Activated naive CD4-positive, alpha-beta T cell treated with anti-CD3 and anti-CD28 coated beads, Interleukin-2, amount 10 ng/mL, durations not matched to agents 7 days and 5 days (primary cell): ENCODE data around the gene UBR7.
"Not testable (repeated sequence)": the region's sequence is repeated elsewhere in the genome, so short reads cannot be mapped to it uniquely, and the experiment has no call there.

Source experiments
- CTCF ChIA-PET: fragments of 350-600 bp; sonication (Branson Sonifier 250); formaldehyde crosslinking; loops from one replicate; lab custom pipeline; 2021; ENCODE audit warnings: antibody characterized with exemption; lab: Charles Lee
- DNase-seq: peaks from one replicate; pipeline ENCODE4 v3.0.0-alpha.2; 2020
- H3K27ac Mint-ChIP-seq: one replicate; pipeline ENCODE4 v1.8.0; 2021; ENCODE audit warnings: mild to moderate bottlenecking, moderate library complexity, mixed read lengths
- H3K27me3 Mint-ChIP-seq: one replicate; pipeline ENCODE4 v1.8.0; 2021; ENCODE audit warnings: mild to moderate bottlenecking, mixed read lengths
- H3K36me3 Mint-ChIP-seq: one replicate; pipeline ENCODE4 v1.8.0; 2021; ENCODE audit warnings: mixed read lengths
- H3K4me1 Mint-ChIP-seq: one replicate; pipeline ENCODE4 v1.8.0; 2021; ENCODE audit warnings: mixed read lengths
- H3K4me3 Mint-ChIP-seq: one replicate; pipeline ENCODE4 v1.8.0; 2021; ENCODE audit warnings: mild to moderate bottlenecking, moderate library complexity, mixed read lengths
- H3K9me3 Mint-ChIP-seq: one replicate; pipeline ENCODE4 v1.8.0; 2021; ENCODE audit warnings: mixed read lengths

UBR7 gene

GRCh38 chr14:93206793-93207467 is at the start of gene UBR7, which contains the start of gene GON7:
TSS of gene UBR7 (plus strand) at chr14:93207256. CDS start at chr14:93207292, 36 bp downstream.
TSS of gene GON7 (minus strand) at chr14:93207065. CDS start at chr14:93207037, 28 bp downstream.
- no peaks in the 10 kb centered on the region for H3K27me3 Mint-ChIP-seq
- H3K4me1 Mint-ChIP-seq = peaks cover 50% of the 10 kb centered on the region
- peak within 1 kb of the TSS; percentile 76 for H3K4me3 Mint-ChIP-seq
- no peaks in the 10 kb centered on the region for H3K9me3 Mint-ChIP-seq
- peak; percentile 95 for DNase-seq
- CTCF ChIA-PET = interaction anchor here (0.7 to 2.6 kb wide), 5 partner anchors 10 to 26 kb away, joined by 3 to 16 read pairs (median 7); partner anchors contain the start of genes LYSET and MOAP1
- H3K27ac Mint-ChIP-seq = peak within 1 kb of the TSS; percentile 91
- H3K36me3 Mint-ChIP-seq = peaks cover 21% of the 10 kb centered on the region

GRCh38 chr14:93158349-93158748 is 48.7 kb upstream of the UBR7 start:
- DNase-seq, H3K4me1 Mint-ChIP-seq, CTCF ChIA-PET, H3K9me3 Mint-ChIP-seq, H3K27ac Mint-ChIP-seq, H3K4me3 Mint-ChIP-seq, H3K36me3 Mint-ChIP-seq, H3K27me3 Mint-ChIP-seq: not testable (repeated sequence)

- not testable (repeated sequence) for H3K27me3 Mint-ChIP-seq, H3K9me3 Mint-ChIP-seq, H3K4me3 Mint-ChIP-seq, H3K36me3 Mint-ChIP-seq, H3K4me1 Mint-ChIP-seq, H3K27ac Mint-ChIP-seq
- CTCF ChIA-PET = interaction anchor here (1.5 kb wide), 1 partner anchor 24 kb away, joined by 4 read pairs; no protein-coding TSS in a partner anchor
- DNase-seq = peak; percentile 39
Measured at GRCh38 chr14:93159625-93160352, 47.3 kb upstream of the UBR7 start.

DNA sequence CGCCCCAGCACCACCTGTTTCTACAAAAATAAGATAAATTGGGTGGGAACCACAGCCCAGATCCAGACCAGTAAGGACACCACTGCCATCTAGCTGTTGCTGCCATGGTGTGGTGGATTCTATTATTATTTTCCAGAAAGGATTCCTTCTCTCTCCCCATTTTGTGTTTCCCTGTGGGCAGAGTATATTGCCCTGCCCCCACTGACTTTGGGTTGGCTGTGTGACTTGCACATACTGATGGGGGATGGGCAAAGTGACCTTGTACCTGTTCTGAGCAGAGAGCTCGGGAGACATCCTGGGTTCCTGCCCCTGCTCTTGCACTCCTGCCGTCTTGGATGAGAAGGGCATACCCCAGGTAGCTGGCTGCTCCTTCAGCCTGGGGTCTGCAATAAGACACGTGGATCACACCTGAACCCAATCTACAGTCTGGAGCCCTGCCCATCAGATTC is 46.7 kb upstream of the UBR7 start:
- CTCF ChIA-PET = interaction anchor here (0.8 to 1.5 kb wide), 2 partner anchors 24 to 33 kb away, joined by 3 to 4 read pairs; no protein-coding TSS in a partner anchor
- no peaks in the 10 kb centered on the region for H3K36me3 Mint-ChIP-seq

GRCh38 chr14:93161411-93161940 is 45.6 kb upstream of the UBR7 start:
- Mint-ChIP-seq H3K4me3 (no peak overlapping the region), H3K27me3 (no peaks in the 10 kb centered on the region), H3K4me1 (no peaks in the 10 kb centered on the region), H3K9me3 (no peaks in the 10 kb centered on the region), H3K36me3 (no peaks in the 10 kb centered on the region), H3K27ac (no peak overlapping the region)
- no peak for DNase-seq
- CTCF ChIA-PET = interaction anchor here (0.8 to 1.5 kb wide), 2 partner anchors 23 to 34 kb away, joined by 3 to 4 read pairs; no protein-coding TSS in a partner anchor

More for the DNA sequence above, 46.7 kb upstream of the UBR7 start:
- H3K4me3 Mint-ChIP-seq = no peak overlapping the region
- no peaks in the 10 kb centered on the region for H3K4me1 Mint-ChIP-seq
- no peaks in the 10 kb centered on the region for H3K9me3 Mint-ChIP-seq
- H3K27ac Mint-ChIP-seq = no peak overlapping the region
- H3K27me3 Mint-ChIP-seq = no peaks in the 10 kb centered on the region
- no peak for DNase-seq

DNA sequence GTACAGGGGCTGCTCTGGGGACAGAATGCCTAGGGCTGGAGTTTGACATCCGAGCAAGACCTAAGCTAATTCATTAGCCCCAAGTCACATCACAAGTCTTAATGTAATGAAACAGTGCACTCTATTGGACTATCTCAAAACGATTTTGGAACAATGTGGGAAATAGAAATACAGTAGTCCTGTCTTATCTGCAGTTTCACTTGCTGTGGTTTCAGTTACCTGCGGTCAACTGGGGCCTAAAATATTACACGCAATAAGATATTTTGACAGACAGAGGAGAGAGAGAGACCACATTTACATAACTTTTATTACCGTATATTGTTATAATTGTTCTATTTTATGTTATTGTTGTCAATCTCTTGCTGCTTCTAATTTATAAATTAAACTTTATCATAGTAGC is 43.5 kb upstream of the UBR7 start:
- DNase-seq = no peak

GRCh38 chr14:93165271-93166265 is 41.5 kb upstream of the UBR7 start:
- H3K27ac Mint-ChIP-seq, DNase-seq, H3K36me3 Mint-ChIP-seq, H3K27me3 Mint-ChIP-seq, H3K9me3 Mint-ChIP-seq, H3K4me3 Mint-ChIP-seq, H3K4me1 Mint-ChIP-seq: not testable (repeated sequence)
- CTCF ChIA-PET = interaction anchor here (0.7 kb wide), 1 partner anchor 33 kb away, joined by 3 read pairs; no protein-coding TSS in a partner anchor

More for the DNA sequence above, 43.5 kb upstream of the UBR7 start:
- Mint-ChIP-seq H3K9me3 (no peaks in the 10 kb centered on the region), H3K36me3 (no peaks in the 10 kb centered on the region), H3K4me1 (no peaks in the 10 kb centered on the region), H3K27ac (no peak overlapping the region), H3K27me3 (peaks cover 1% of the 10 kb centered on the region), H3K4me3 (no peak overlapping the region)
- CTCF ChIA-PET = interaction anchor here (0.9 to 1.6 kb wide), 3 partner anchors 13 to 50 kb away, joined by 3 to 5 read pairs (median 3); no protein-coding TSS in a partner anchor

- DNase-seq, H3K36me3 Mint-ChIP-seq, CTCF ChIA-PET, H3K4me1 Mint-ChIP-seq, H3K9me3 Mint-ChIP-seq, H3K27ac Mint-ChIP-seq, H3K4me3 Mint-ChIP-seq: not testable (repeated sequence)
- H3K27me3 Mint-ChIP-seq = peaks cover 13% of the 10 kb centered on the region
Measured at GRCh38 chr14:93168610-93169009, 38.4 kb upstream of the UBR7 start.

DNA sequence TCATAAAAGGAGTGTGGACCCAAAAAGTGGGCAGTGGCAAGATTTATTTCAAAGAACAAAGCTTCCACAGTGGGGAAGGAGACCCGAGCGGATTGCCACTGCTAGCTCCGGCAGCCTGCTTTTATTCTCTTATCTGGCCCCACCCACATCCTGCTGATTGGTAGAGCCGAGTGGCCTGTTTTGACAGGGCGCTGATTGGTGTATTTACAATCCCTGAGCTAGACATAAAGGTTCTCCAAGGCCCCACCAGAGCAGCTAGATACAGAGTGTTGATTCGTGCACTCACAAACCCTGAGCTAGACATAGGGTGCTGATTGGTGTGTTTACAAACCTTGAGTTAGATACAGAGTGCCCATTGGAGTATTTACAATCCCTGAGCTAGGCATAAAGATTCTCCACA is 37.4 kb upstream of the UBR7 start:
- CTCF ChIA-PET, DNase-seq, H3K4me1 Mint-ChIP-seq, H3K27ac Mint-ChIP-seq, H3K4me3 Mint-ChIP-seq, H3K9me3 Mint-ChIP-seq, H3K36me3 Mint-ChIP-seq: not testable (repeated sequence)
- peaks cover 16% of the 10 kb centered on the region for H3K27me3 Mint-ChIP-seq

DNA sequence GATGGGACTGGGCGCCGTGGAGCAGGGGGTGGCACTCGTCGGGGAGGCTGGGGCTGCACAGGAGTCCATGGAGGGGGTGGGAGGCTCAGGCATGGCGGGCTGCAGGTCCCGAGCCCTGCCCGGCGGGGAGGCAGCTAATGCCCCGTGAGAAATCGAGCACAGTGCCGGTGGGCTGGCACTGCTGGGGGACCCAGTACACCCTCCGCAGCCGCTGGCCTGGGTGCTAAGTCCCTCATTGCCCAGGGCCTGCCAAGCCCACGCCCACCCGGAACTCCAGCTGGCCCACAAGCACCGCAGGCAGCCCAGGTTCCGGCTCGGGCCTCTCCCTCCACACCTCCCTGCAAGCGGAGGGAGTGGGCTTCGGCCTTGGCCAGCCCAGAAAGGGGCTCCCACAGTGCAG is 36.9 kb upstream of the UBR7 start:
- CTCF ChIA-PET, H3K4me1 Mint-ChIP-seq: not testable (repeated sequence)

GRCh38 chr14:93171376-93171775 is 35.7 kb upstream of the UBR7 start:
- H3K4me1 Mint-ChIP-seq = no peaks in the 10 kb centered on the region
- H3K4me3 Mint-ChIP-seq = no peak overlapping the region
- H3K27me3 Mint-ChIP-seq = peaks cover 16% of the 10 kb centered on the region
- H3K36me3 Mint-ChIP-seq = no peaks in the 10 kb centered on the region
- no peaks in the 10 kb centered on the region for H3K9me3 Mint-ChIP-seq
- DNase-seq = no peak
- CTCF ChIA-PET = no interaction called here
- H3K27ac Mint-ChIP-seq = no peak overlapping the region

More for the DNA sequence above, 36.9 kb upstream of the UBR7 start:
- H3K36me3 Mint-ChIP-seq, H3K27ac Mint-ChIP-seq, DNase-seq, H3K9me3 Mint-ChIP-seq, H3K4me3 Mint-ChIP-seq: not testable (repeated sequence)
- H3K27me3 Mint-ChIP-seq = peaks cover 16% of the 10 kb centered on the region

DNA sequence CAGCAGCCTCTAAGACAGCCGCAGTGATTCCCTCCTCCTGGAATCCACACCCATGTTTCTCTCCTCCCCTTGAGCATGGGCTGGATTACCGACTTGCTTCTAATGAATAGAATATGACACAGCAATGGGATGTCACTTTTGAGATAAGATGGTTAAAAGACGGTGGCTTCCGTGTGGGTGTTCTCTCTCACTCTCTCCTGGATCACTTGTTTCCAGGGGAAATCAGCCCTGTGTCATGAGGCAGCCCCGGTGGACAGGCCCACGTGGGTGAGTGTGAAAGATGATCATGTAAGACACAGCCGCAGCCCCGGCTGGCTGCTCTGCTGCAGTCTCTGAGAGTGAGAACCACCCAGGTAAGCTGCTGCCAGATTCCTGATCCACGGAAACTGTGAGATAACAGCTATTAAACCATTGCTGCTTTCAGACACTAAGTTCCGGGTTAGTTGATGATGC is 33.1 kb upstream of the UBR7 start:
- peaks cover 3% of the 10 kb centered on the region for H3K4me1 Mint-ChIP-seq
- no peak for DNase-seq
- CTCF ChIA-PET = no interaction called here
- peaks cover 11% of the 10 kb centered on the region for H3K27me3 Mint-ChIP-seq
- no peak overlapping the region for H3K27ac Mint-ChIP-seq
- H3K4me3 Mint-ChIP-seq = no peak overlapping the region
- H3K9me3 Mint-ChIP-seq = no peaks in the 10 kb centered on the region
- H3K36me3 Mint-ChIP-seq = no peaks in the 10 kb centered on the region

- not testable (repeated sequence) for H3K4me3 Mint-ChIP-seq, DNase-seq, H3K27me3 Mint-ChIP-seq, H3K4me1 Mint-ChIP-seq, H3K27ac Mint-ChIP-seq, H3K9me3 Mint-ChIP-seq, H3K36me3 Mint-ChIP-seq
- CTCF ChIA-PET = interaction anchor here (1.1 kb wide), 1 partner anchor 61 kb away, joined by 5 read pairs; no protein-coding TSS in a partner anchor
Measured at GRCh38 chr14:93174731-93175130, 32.3 kb upstream of the UBR7 start.
